HL-60/S4 treated with phorbol 12-myristate 13-acetate at 8.2 ng/mL for 4 days and 3 days (cell line): ENCODE data around the gene TRIM50.
"Not testable (repeated sequence)": the region's sequence is repeated elsewhere in the genome, so short reads cannot be mapped to it uniquely, and the experiment has no call there.

ENCODE experiments used
- in situ Hi-C: fragments of 300-500 bp; cut with MboI; formaldehyde crosslinking; loops from 2 replicates; pipeline ENCODE4 v1.15.0; 2022; ENCODE audit warnings: low sequenced_read_pairs

Gene TRIM50

DNA sequence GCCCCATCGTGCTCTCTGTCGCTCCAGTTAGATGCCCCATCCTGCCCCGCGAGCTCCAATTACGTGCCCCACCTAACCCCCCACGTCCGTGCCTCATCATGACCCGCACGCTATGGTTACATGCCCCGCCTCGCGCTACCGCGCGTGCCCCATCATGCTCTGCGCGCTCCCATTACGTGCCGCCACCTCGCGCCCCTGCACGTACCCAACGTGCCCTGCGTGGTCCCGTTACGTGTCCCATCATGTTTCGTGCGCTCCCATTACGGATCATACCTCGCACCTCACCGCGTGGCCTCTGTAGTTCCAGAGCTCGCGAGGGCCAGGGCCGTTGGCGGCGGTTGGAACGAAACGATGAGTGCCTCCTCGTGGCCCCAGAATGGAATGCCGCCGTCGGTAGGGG, at the start of gene TRIM50, which contains the start of gene FKBP6:
Gene TRIM50, minus strand, starts transcription at position 161 of the 400 bp plus-strand sequence. CDS start 3,295 bp downstream, outside the sequence.
Gene FKBP6, plus strand, starts transcription at position 240 of the 400 bp plus-strand sequence. CDS start 268 bp downstream, outside the sequence.
- in situ Hi-C loops = not testable (repeated sequence)

DNA sequence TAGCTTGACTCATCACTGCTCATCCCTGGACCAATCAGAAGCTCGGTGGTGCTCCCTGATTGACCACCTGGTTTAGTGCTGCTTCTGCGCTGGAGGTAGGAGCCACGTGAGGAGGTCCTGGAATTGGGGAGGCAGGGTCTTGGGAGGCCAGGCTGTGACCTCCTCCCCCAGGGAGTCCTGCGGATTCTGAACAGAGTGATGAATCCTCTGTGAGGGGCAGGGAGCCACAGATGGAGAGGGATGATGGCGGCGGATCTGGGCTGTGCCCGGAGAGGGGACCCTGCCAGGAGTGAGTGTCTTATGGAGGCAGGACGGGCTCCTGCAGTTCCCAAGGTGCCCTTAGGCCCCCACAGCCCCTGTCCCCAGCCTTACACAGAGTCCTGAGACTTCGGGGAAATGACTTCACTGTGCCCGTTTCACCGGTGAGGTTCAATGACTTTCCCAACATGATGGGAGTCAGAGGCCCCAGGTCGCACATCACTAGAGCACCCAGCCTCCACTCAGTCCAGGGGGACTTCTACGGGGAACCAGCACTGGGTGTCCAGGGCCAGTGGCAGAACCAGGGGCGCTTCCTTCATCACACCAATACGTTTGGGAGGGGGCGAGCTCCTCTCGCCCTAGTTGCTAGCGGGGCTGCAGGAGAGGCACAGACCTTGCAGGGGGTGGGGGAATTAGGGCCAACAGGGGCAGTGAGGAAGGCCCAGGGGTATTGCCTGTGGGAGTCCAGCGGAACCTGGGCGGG, 49.0 kb upstream of the TRIM50 start:
- in situ Hi-C loops = loop anchor here (25.0 kb wide), 1 partner anchor 110 kb away; no protein-coding TSS in a partner anchor

DNA sequence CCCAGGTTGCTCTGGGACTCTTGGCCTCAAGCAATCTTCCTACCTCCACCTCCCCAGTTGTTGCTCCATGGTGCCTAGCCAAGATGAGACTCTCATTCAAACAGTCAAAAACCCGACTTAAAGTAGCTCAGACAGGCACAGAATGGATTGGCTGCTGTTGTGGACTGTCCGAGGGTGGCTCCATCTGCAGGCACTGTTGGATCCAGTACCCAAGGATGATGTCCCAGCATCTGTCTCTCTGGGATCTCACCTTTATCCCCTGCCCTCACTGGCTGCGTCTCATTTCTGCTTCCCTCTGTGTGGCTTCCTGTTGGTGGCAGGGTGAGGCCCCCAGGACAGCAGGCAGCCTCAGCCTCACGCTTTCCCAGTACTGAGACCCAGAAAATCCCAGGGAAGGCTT, 48.4 kb upstream of the TRIM50 start:
- in situ Hi-C loops = loop anchor here (25.0 kb wide), 1 partner anchor 111 kb away; no protein-coding TSS in a partner anchor

DNA sequence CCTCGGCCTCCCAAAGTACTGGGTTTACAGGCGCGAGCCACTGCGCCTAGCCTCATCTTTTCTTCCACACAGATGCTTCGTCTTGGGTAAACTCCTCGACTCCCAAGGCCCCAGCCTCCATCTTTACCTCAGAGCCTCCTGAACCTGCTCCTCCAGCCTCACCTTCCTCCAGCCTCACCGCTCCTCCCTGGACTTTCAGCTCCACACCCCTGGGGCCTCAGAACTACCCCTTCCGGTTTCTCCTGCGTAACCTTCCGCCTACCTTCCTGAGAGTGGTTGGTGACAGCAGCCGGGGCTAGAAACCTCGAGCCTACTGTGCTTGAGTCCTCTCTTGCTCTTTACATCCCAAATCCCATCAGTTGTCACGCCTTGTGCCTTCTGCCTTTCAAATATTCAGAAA, 45.9 kb upstream of the TRIM50 start:
- in situ Hi-C loops = no loop called here

DNA sequence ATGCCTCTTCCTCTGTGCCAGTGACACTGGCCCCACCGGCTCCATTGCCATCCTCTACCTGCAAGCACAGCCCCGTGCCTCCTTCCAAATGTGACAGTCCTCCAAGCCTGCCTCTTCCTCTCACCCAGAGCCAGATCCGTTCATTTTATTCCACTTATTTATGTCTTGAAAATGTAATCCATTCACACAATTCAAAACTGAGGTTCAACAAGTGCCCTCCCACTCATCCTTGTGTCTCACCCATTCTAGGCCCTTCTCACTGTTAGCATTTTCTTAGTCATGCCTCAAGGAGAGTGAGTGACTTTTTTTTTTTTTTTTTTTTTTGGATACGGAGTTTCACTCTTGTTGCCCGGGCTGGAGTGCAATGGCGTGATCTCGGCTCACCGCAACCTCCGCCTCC, 41.7 kb upstream of the TRIM50 start:
- in situ Hi-C loops = no loop called here

DNA sequence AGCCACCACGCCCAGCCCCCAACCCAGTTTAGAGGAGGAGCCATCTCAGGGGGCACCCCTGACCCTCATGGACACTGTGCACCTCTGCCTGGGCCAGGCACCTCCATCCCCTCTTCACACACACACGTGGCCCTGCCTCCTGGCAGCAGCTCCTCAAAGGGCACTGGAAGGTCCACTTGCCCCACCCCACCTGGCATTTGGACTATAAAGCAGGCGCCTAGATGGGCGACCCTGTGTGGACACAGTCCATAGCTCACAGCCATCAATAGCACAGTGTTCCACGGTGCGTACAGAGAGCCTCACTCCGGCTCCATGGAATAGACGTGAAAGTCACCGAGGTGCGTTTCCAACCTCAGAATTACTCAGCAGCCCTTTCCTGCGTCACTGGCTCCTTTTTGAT, 41.1 kb upstream of the TRIM50 start:
- in situ Hi-C loops = no loop called here

DNA sequence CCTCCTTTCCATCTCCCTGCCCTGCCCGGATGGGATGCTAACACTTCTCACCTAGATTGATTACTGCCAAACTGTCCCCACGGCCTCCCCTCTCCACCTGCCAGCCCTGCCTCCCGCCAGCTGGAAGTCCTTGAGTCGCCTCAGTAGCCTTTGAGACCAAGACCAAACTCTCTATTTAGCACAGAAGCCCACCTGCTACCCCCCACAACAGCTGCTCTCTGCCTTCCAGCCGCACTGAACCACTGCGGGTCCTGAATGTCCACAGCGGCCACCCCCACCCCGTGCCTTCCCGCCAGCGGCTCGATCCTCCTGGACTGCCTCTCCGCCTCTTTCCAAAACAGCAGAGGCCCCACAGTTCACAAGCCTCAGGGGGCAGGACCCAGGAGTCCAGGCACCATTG, 39.1 kb upstream of the TRIM50 start:
- in situ Hi-C loops = no loop called here

DNA sequence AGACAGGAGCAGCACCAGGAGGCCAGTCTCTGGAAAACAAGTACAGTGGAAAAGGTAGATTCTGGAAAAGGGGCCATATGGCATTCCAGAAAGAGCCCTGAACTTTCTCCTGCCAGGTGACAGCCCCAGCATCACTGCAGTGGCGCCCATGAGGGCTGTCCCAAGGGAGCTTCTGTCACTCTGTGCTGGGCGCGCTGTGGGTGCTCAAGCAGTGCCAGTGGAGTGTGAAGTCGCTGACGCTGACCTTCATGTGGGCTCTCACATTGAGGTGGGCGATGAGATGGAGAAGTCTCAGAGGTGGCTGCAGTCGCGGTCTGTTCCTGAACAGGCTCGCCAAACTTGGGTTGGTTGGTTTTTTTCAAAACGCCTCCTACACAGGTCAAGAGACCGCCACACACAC, 38.2 kb upstream of the TRIM50 start:
- in situ Hi-C loops = no loop called here

DNA sequence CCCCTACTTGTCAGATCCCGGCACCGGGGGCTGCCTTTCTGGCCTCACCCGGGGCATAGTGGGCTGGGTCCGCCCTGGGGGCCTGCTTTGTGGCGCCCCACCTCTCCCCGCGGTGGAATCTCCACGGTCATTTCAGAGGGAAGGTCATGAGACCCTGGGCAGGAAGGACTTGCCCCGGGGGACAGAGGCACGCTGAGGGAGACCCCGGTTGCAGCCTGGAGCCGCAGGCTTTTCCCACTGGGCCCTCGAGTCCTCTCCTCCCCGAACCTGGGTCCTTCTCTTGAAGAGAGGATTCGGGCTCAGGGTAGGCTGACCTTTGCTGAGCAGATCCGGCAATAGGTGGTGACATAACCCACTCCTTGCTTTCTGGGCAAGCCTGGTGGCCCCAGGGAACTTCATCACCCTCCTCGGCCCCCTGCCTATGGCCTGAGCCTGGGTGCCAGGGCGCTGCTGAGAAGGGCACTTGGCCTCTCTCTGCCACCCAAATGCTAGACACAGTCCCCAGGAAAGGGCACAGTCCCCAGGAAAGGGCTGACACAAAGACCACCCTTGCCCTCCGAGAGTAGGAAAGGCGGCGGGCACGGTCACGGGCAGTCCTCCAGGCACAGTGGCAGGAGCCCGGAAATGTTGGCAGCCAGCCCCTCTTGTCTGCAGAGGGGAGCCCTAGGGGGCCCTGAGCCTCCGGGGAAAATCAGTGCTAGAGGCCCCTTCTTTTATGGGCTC, 36.3 kb upstream of the TRIM50 start:
- in situ Hi-C loops = no loop called here

DNA sequence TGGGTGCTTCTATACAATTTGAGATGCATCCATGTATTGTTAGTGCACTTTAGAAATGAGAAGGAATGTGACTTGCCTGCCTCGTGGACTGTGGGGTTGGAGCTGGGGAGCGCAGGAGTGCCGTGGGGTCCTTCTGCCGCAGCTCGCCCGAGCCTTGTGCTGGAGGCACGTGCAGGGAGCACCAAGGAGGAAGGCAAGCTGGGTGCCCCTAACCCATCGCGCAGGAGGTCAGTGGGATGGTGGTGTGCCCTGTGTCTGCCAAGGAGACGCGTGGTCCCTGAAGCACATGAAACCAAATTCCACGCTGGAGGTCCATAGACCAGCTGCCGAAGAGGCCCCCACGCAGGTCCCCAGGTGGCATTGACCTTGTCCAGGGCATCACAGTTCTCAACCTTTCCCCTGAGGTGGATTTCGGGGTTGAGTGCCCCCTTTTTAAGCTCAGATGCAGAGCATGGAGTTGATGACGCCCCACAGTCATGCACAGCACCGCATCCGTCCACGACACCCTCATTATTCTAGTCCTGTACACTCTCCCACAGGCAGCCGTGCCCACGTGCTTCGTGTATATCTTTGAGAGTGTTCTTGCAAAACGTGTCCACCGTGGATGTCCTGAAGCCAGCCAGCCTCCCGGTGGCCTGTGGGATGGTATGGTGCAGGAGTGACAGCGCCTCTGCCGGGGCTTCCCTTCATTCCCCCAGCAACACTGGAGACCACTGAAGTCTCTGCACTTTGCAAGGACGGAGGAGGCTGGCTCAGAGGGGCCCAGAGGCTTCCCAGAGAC, 35.5 kb upstream of the TRIM50 start:
- in situ Hi-C loops = no loop called here

DNA sequence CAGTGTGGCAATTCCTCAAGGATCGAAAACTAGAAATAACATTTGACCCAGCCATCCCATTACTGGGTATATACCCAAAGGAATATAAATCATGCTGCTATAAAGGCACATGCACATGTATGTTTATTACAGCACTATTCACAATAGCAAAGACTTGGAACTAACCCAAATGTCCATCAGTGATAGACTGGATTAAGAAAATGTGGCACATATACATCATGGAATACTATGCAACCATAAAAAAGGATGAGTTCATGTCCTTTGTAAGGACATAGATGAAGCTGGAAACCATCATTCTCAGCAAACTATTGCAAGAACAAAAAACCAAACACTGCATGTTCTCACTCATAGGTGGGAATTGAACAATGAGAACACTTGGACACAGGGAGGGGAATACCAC, 32.7 kb upstream of the TRIM50 start:
- in situ Hi-C loops = not testable (repeated sequence)

DNA sequence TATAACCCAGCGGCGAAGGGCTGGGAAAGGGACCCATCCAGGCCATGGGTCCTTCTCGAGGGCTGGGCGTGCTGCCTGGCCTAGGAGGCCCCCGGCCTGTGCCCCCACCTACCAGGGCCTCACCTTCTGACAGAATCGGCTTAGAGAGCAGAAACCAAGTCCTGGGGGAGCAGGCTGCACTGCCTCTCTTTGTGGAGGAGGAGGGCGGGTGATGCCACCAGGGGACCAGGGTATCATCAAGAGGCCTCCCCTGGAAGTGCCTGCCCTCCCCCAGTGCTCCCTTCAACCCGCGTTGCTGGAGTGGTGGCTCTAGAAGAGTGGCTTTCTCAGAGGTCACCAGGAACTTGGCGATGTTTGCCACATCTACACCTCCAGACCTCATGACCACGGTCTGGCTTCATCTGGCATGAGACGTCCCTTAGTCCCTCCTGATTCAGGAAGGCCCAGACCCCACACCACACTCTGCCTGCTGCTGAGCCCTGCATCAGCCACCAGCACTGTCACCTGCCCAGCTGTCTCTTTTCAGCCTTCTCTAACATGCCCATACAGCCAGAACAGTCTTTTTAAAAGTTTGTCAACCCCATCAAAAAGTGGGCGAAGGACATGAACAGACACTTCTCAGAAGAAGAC, 32.0 kb upstream of the TRIM50 start:
- in situ Hi-C loops = no loop called here

DNA sequence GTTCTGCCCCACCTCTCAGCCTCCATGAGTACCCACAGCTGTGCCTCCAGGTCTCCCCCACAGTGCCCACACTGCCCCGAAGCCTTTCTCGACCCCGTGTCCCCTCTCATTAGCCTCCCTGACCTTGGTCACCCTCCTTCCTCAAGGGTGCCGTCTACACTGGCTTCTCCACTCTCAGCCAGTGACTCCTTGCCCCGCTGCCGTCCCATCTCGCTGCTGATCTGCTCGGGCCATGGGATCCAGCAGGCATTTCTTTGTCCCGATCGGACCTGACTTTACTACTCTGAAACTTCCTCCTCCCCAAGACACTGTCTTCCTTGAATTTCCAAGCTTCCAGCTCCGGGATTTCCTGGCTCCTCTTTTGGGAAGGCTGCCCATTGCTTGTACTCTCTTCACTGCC, 31.4 kb upstream of the TRIM50 start:
- in situ Hi-C loops = no loop called here

DNA sequence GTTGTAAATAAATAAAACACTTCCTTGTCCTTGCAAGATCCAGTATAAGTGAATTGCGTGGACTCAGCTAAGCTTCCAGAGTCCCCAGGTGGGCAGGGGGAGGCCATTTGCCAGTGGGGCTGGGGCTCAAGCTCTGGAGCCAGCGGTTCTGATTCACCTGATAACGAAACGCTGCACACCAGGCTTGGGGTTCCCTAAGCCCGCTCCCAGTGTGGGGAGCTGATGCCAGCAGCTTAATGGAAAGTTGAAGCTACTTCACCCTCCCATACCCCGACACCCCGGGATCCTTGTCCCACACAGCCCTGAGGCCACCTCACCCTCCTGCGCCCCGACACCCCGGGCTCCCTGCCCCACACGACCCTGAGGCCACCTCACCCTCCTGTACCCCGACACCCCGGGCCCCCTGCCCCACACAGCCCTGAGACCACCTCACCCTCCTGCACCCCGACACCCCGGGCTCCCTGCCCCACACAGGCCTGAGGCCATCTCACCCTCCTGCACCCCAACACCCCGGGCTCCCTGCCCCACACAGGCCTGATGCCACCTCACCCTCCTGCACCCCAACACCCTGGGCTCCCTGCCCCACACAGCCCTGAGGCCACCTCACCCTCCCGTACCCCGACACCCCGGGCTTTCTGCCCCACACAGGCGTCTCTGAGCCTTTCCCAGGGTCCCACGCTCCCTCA, 30.9 kb upstream of the TRIM50 start:
- in situ Hi-C loops = no loop called here

DNA sequence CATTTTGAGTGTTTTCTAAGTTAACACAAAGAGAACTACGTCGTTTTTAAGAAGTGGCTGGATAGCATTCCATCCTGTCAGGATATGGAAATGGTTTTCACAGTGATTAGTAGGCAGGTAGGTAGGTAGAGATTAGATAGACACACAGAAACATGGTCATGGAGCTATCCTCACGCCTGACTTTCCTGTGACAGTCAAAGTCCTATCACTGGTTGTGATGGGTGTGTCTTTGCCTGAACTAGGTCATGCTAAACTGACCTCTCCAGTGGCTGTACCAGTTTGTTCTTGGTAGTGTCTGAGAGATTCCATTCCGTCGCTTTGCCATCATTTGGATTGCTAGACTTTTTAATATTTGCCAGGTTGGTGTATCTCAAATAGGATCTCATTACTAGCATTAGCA, 28.3 kb upstream of the TRIM50 start:
- in situ Hi-C loops = no loop called here

DNA sequence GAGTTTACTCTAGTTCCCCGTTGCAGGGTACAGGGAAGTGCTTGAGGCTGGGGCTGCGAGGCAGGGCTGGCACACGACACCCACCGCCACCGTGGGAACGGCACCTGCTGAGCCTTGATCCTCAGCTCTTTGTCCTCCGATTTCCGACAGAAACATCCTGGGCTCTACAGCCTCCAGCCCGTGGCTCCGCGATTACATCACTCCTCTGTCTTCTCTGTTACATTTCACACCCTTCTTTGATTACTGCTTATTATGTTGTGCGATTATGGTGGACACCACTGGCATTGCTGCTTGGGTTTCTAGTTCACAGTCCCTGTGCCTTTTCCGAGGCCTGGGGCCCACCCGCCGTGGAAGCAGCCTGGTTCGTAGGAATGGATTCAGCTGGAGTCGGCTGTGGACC, 26.9 kb upstream of the TRIM50 start:
- in situ Hi-C loops = no loop called here

DNA sequence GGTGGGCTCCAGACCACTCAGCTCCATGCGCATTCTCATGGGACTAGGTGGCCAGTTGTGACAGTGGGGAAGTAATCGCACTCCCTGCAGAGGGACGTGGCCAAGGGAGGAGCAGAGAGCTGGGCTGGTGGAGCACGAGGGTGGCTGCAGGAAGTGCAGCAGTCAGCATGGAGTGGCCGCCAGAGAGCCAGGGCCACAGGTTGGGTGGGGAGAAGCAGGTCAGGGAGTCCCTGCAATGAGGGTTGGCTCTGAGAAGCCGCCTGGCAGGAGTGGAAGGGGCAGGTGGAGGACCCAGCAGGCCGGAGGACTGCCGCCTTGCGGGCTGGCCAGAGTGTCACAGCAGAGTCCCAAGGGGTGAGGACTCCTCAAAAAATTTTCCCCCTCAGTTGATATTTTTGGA, 26.3 kb upstream of the TRIM50 start:
- in situ Hi-C loops = no loop called here

DNA sequence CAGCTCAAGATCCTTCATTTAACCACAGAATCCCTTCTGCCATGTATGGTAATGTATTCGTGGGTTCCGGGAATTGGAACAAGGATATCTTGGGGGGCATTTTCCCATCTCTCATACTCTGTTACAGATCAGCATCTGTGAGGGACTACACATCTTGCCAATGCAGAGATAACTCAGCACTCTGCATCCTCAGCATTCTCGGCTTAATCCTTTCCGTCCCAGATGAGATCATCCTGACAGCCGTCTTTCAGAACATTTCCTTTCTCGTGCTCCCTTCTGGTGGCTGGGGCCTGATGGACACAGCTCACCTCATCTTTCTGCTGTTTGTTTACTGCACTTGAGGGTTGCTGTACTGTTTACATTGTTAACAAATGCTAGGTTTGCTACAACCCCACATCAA, 25.4 kb upstream of the TRIM50 start:
- in situ Hi-C loops = no loop called here

DNA sequence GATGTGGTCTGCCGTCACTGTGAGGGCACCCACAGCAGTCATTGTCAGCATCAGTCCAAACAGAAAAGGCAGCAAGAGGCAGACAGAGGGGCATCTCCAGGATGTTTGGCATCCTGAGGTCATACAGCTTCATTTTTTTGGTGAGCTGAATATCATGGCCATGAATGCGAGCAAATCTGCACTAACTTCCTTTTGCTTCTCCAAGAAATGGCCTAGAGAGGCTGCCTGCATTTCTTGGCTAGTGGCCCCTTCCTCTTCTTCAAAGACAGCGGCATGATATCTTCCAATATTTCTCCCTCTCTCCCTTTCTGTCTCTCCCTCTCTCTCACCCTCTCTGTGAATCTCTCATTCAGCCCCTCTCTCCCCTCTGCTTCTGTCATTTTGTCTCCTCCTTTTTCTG, 24.9 kb upstream of the TRIM50 start:
- in situ Hi-C loops = no loop called here

DNA sequence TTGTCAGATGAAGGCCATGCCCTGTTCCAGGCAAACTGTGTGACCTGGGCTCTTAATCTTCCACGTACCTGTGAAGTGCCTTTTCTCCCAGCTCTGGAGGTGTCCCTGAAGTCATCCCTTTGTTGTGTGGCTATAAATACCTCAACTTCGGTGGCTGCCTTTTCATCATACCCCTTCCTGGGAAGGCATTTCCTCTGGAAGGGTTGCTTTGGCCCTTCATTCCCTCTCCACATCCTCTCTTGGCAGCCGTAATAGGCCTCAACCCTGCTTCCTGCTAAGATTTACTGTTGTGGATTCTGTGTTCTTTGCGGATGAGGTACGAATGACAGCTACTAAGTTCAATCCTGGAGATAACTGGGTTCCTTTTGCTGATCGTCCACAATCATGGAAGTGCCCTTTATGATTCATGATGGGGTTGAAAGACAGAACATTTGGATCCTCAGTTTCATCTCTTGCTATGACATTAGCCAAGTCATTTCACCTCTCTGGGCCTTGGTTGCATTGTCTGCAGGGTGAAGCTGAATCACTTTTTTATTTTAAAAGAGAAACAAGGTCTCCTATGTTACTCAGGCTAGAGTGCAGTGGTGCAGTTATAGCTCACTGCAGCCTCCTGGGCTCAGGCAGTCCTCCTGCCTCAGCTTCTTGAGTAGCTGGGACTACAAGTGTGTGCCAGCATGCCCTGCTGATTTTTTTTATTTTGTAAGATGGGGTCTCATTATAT, 23.7 kb upstream of the TRIM50 start:
- in situ Hi-C loops = no loop called here
